ENCODE results near the gene SEBOX. TPM values are rescaled to one million over a fixed set of nuclear protein-coding genes. Genes with fewer than 3 reads are reported as not detected.

Gene SEBOX
- polyA plus RNA-seq, 3 donors: not detected

- WGBS, 3 donors: 86 to 92% (median 91%) methylated on average over 6 of the region's 6 CpGs
- no peak overlapping the region for H3K27ac ChIP-seq (ENCODE audit: low read depth, low read length)
Observed at GRCh38 chr17:28395968-28396367, 31.0 kb upstream of the SEBOX start.

- no peak overlapping the region for H3K27ac ChIP-seq (ENCODE audit: low read depth, low read length)
- WGBS, 3 donors: 50 to 75% (median 66%) methylated on average over 2 of the region's 2 CpGs
Observed at GRCh38 chr17:28395426-28395825, 30.4 kb upstream of the SEBOX start.

- H3K27ac ChIP-seq (ENCODE audit: low read depth, low read length): no peak overlapping the region
- WGBS, 3 donors: 80 to 86% (median 82%) methylated on average over 7 of the region's 7 CpGs
Observed at GRCh38 chr17:28394337-28395116, 29.5 kb upstream of the SEBOX start.

GRCh38 chr17:28392491-28392890 is 27.5 kb upstream of the SEBOX start:
- 63 to 85% (median 72%) methylated on average over 10 of the region's 10 CpGs for WGBS, 3 donors

GRCh38 chr17:28391401-28391800 is 26.4 kb upstream of the SEBOX start:
- WGBS, 3 donors: 73 to 77% (median 75%) methylated on average over 2 of the region's 2 CpGs
- H3K27ac ChIP-seq (ENCODE audit: low read depth, low read length): no peak overlapping the region

More at GRCh38 chr17:28392491-28392890, 27.5 kb upstream of the SEBOX start:
- H3K27ac ChIP-seq (ENCODE audit: low read depth, low read length): no peak overlapping the region

- WGBS, 3 donors: 92 to 100% (median 94%) methylated on average over 1 of the region's 1 CpG
- H3K27ac ChIP-seq (ENCODE audit: low read depth, low read length): no peak overlapping the region
Observed at GRCh38 chr17:28390984-28391383, 26.0 kb upstream of the SEBOX start.

- no peak overlapping the region for H3K27ac ChIP-seq (ENCODE audit: low read depth, low read length)
- WGBS, 3 donors: 97% methylated on average over 2 of the region's 2 CpGs
Observed at GRCh38 chr17:28390563-28390962, 25.6 kb upstream of the SEBOX start.

- H3K27ac ChIP-seq (ENCODE audit: low read depth, low read length): no peak overlapping the region
- WGBS, 3 donors: 82 to 88% (median 85%) methylated on average over 1 of the region's 1 CpG
Observed at GRCh38 chr17:28390141-28390540, 25.1 kb upstream of the SEBOX start.

GRCh38 chr17:28388106-28388505 is 23.1 kb upstream of the SEBOX start:
- H3K27ac ChIP-seq (ENCODE audit: low read depth, low read length): no peak overlapping the region
- WGBS, 3 donors: 94 to 96% (median 95%) methylated on average over 11 of the region's 11 CpGs

GRCh38 chr17:28386391-28386790 is 21.4 kb upstream of the SEBOX start:
- no peak overlapping the region for H3K27ac ChIP-seq (ENCODE audit: low read depth, low read length)

GRCh38 chr17:28385406-28385805 is 20.4 kb upstream of the SEBOX start:
- WGBS, 3 donors: 46 to 64% (median 56%) methylated on average over 8 of the region's 8 CpGs
- H3K27ac ChIP-seq (ENCODE audit: low read depth, low read length): no peak overlapping the region

GRCh38 chr17:28385037-28385400 is 20.0 kb upstream of the SEBOX start:
- H3K27ac ChIP-seq (ENCODE audit: low read depth, low read length): no peak overlapping the region
- WGBS, 3 donors: 13 to 32% (median 28%) methylated on average over 28 to 29 of the region's 29 CpGs

- WGBS, 3 donors: 8 to 29% (median 21%) methylated on average over 55 to 56 of the region's 56 CpGs
- no peak overlapping the region for H3K27ac ChIP-seq (ENCODE audit: low read depth, low read length)
Observed at GRCh38 chr17:28384281-28385036, 19.5 kb upstream of the SEBOX start.

- no peak overlapping the region for H3K27ac ChIP-seq (ENCODE audit: low read depth, low read length)
- WGBS, 3 donors: 31 to 41% (median 34%) methylated on average over 72 of the region's 72 CpGs
Observed at GRCh38 chr17:28381141-28381825, 16.3 kb upstream of the SEBOX start.

GRCh38 chr17:28379814-28380801 is 15.1 kb upstream of the SEBOX start:
- no peak overlapping the region for H3K27ac ChIP-seq (ENCODE audit: low read depth, low read length)
- WGBS, 3 donors: 60 to 74% (median 68%) methylated on average over 10 of the region's 10 CpGs

GRCh38 chr17:28372945-28373274 is 7.9 kb upstream of the SEBOX start:
- WGBS, 3 donors: 80 to 97% (median 90%) methylated on average over 6 of the region's 6 CpGs
- H3K27ac ChIP-seq (ENCODE audit: low read depth, low read length): no peak overlapping the region

- 9 to 35% (median 9%) methylated on average over 34 to 53 of the region's 53 CpGs for WGBS, 3 donors
- no peak overlapping the region for H3K27ac ChIP-seq (ENCODE audit: low read depth, low read length)
Observed at GRCh38 chr17:28372203-28372944, 7.4 kb upstream of the SEBOX start.

Data from adipose tissue (tissue), 3 donors.